ENCODE data around the gene NEUROG2.

DNA sequence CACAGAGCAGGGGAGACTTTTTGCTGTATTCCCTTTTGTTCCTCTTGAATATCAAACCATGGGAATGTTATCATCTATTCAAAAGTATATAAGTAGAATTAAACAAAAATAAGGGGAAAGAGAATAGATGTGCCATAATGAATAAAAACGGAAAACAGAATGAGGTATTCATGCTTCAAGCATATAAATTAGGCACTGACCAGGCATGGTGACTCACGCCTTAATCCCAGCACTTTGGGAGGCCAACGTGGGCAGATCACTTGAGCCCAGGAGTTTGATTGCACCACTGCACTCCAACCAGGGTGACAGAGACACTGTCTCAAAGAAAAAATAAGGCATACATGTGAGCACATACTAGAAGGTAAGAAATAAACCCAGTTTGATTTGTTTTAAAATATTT is 16.3 kb upstream of the NEUROG2 start:
- TF ChIP-seq, protein P1, sequence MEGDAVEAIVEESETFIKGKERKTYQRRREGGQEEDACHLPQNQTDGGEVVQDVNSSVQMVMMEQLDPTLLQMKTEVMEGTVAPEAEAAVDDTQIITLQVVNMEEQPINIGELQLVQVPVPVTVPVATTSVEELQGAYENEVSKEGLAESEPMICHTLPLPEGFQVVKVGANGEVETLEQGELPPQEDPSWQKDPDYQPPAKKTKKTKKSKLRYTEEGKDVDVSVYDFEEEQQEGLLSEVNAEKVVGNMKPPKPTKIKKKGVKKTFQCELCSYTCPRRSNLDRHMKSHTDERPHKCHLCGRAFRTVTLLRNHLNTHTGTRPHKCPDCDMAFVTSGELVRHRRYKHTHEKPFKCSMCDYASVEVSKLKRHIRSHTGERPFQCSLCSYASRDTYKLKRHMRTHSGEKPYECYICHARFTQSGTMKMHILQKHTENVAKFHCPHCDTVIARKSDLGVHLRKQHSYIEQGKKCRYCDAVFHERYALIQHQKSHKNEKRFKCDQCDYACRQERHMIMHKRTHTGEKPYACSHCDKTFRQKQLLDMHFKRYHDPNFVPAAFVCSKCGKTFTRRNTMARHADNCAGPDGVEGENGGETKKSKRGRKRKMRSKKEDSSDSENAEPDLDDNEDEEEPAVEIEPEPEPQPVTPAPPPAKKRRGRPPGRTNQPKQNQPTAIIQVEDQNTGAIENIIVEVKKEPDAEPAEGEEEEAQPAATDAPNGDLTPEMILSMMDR (conservative IDR thresholded peaks at IDR 0.05; ENCODE audit: low read depth, low read length): no peak
- TF ChIP-seq EZH2 (IDR thresholded peaks at IDR 0.05; ENCODE audit: borderline replicate concordance, low read depth, low read length, poor library complexity, severe bottlenecking): no peak
